Activated gamma-delta T cell treated with anti-CD3 and anti-CD28 coated beads, Interleukin-2, amount 50 U/mL, for 16 hours (primary cell): ENCODE results near the gene ANKRD9.

Source experiments
- DNase-seq: peaks from one replicate; pipeline ENCODE4 v3.0.0-alpha.2; 2020; ENCODE audit warnings: low read depth

ANKRD9 gene

DNA sequence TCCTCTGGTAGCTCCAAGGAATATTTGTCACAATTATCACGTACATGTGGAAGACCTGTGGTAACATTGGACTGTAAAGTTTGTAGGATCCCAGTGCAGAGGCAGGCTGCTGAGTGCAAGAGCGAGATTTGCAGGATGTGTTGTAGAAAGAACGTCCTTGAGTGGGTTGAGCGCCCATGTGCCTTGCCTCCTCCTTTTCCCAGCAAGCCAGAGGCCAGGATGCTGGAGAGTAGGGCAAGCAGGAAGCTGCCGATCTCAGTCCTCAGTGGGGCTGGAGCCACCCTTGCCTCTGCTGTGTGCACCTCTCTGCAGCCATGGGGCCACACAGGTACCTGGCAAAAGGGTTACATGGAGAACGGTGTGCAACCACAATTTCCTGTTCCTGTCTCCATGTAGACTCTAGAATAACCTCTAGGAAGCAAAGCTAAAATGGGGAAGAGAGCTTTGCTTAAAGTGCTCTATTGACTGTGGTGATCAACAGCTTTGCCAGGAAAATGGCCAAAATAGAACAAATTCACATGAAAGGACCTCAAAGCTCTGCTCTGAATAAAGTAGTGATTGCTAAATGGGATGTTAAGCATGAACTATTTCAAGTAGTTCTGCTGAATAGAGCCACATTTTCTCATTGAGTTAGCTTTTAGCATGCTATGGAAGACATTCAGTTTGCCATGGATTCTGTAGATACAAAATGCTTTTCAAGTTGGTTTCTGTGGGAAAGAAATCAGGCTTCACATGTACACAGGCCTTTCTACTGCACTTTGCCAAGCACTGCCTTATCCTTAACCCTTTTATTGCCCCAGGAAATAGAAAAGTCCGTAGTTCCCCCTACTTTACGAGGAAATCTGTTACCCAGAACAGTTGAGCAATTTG is 37.4 kb downstream of the ANKRD9 start:
- no peak for DNase-seq

DNA sequence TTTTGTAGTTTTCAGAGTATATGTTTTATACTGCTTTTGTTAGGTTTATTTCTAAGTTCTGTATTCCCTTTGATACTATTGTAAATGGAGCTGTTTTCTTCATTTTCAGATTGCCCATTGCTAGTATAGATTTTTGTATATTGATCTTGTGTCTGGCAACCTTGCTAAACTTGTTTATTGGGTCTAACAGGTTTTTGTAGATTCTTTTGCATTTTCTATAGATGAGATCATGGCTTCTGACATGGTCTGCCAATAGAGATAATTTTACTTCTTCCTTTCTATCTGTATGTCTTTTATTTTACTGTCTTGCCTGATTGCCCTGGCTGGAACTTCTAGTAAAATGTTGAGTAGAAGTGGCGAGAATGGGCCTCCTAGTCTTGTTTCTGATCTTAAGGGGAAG is 40.3 kb downstream of the ANKRD9 start:
- no peak for DNase-seq

DNA sequence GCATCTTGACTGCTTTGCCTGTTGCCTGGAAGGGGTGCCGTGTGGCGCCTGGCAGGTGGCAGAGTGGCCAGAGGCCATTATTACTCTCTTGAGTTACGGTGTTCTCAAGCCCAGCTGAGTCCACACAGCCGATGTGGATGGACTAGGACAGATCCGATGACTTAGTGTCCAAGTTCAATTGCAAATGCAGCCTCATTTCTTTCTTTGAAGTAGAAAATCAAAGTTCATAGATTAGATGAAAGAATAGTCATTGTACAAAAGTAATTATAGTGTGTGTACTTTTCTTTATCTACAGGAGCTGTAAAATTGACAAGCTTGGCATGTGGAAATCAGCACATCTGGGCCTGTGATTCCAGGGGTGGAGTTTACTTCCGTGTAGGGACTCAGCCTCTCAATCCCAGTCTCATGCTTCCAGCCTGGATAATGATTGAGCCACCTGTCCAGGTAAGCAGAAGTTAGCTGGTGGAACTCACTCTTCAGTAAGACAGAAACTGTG is 44.7 kb downstream of the ANKRD9 start:
- DNase-seq: no peak

DNA sequence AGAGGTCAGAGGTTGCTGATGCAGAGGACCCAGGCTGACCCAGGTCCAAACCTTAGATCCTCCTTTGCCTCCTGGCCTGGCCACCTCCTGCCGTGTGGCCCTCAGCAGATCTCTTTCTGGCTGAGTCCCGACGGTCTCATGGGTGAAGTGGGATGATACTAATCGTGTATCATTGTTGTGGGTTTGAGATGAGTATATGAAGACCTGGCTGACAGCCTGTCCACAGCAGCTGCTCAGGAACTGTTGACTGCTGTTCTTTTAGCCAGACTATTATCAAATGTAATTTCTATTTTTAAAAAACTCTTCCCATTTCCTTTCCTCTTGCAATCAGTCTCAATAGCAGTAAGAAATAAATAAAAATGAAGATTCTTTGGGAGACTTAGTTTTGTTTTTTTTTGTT is 45.6 kb downstream of the ANKRD9 start:
- DNase-seq: no peak

DNA sequence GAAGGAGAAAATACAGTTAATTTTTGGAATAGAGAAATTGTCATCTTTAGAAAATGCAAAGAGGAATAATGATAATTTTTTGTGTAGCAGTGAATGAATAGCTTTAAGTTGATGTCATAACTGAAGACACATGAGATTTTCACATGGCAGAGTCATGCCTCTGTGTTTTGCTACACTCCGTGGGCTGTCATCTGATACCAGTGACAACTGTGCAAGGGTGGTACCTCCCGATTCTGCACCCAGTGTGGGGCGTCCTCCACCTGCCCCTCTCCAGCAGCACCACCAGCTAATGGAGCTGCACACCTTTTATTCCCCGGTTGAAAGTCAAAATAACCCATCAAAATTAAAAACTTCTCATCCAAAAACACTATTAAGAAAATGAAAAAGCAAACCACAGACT is 47.2 kb downstream of the ANKRD9 start:
- no peak for DNase-seq

DNA sequence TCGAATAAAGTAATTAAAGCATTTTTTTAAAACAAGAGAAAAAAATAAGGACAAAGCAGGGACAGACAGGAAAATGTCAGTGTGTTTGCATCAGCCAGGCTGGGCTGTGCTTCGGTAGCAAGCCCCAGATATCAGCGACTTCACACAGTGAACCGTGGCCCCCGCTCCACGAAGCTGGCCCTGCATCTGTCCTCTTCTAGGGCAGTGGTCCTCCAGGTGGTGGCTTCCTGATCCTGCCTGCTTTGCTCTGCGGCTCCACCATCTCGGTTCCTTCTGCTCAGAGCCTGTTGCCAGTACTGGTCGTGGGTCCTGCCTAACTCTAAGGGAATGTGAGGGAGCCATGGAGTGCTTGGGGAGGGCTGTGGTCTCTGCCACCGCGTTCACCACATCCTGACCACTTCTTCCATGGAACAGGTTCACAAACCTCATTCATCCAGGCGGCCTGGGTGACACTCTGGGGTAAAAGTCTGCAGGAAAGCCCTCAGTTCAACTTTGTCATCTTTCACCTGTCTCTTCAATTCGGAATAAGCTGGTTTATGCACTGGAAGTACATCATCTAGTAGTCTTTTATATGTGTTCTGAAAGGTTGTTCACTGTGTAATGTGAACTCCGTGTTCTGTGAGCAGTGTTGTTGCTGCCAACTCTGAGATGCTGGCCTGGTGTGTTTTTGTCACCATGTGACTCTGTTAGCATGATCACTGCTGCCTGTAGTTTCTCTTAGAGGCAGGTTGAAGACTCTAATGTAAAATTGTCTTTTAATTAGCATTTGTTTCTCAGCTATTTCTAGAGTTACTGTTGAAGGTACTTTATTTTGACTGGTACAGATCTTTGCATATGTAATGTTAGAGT is 47.9 kb downstream of the ANKRD9 start:
- no peak for DNase-seq

DNA sequence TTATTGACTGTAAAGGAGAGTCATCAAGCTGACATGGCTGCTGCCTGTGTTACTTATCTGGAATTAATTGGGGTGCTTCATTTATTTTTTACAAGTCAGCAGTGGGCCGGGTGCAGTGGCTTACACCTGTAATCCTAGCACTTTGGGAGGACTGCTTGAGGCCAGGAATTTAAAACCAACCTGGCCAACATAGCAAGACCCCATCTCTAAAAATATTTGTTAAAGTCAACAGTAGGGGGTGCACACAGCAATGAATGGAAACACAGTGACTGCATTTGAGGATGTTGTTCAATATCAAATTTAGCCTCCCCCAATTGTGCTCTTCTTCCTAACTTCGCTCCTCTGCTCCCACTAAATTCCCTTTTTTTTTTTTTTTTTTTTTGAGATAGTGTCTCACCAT is 52.1 kb downstream of the ANKRD9 start:
- no peak for DNase-seq

DNA sequence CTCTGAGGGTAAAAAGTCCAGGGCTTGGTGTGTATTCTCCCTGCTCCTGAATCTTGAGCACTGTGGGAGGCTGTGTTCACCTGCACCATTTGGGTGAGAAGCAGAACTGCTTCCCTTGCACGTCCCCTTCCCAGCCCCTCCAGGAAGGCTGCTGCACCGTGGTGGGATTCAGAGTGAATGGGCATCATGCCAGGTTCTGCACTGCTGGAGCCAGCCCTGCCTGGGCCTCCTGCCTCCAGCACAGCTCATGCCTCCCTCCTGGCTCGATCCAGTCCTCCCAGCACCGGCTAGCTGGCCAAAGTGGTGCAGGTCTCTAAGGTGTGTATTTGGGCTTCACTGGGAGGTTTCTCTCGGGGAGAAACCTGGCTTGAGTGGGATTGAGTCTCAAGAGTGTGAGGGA is 54.9 kb downstream of the ANKRD9 start:
- DNase-seq: no peak

DNA sequence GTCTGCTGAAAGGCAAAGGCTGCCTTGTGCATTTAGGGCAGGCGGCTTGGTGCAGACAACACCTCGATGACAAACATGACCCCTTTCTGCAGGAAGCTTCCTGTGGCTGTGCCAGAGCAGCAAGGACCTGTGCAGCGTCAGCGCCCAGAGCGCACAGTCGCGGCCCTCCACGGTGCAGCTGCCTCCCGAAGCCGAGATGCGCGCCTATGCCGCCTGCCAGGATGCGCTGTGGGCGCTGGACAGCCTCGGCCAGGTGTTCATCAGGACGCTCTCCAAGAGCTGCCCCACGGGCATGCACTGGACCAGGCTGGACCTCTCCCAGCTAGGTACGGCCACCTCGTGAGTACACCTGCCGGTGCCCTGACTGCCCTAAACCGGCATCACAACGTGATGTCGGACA is 57.3 kb downstream of the ANKRD9 start:
- no peak for DNase-seq
